OCI-LY7 (cell line): ENCODE measurements around the gene FABP2. TPM values are rescaled to one million over a fixed set of nuclear protein-coding genes. Genes with fewer than 3 reads are reported as not detected.
"Not testable (repeated sequence)": the region's sequence is repeated elsewhere in the genome, so short reads cannot be mapped to it uniquely, and the experiment has no call there.

Source experiments
- BruUV-seq: library from RNA; stranded (reverse); fragments of 400-500 nt; replicated peaks from 2 replicates; lab custom pipeline; 2021; lab: Mats Ljungman, UMichigan
- CTCF ChIA-PET: fragments of 300-600 bp; sonication (Branson Sonifier 250); formaldehyde crosslinking; loops from one replicate; lab custom pipeline; 2022; ENCODE audit warnings: antibody characterized with exemption; ENCODE audit not compliant: unreplicated experiment; lab: Charles Lee
- POLR2A ChIA-PET: fragments of 300-600 bp; sonication (Branson Sonifier 250); formaldehyde crosslinking; loops from one replicate; lab custom pipeline; 2022; ENCODE audit warnings: antibody characterized with exemption; lab: Charles Lee
- DNase-seq: peaks from one replicate; pipeline ENCODE4 v3.0.0-alpha.2; 2015; ENCODE audit warnings: low spot score
- H2AFZ ChIP-seq: fragments of 200-600 bp; sonication (generic), shearing (Covaris generic); 2 replicates; pipeline ENCODE4 v1.6.1; 2014; ENCODE audit warnings: mild to moderate bottlenecking, antibody characterized with exemption, low read length, moderate library complexity
- H3K27ac ChIP-seq: fragments of 200-600 bp; sonication (generic); 2 replicates; pipeline ENCODE4 v1.5.1; 2014; ENCODE audit warnings: mixed run types, low read depth, mild to moderate bottlenecking, moderate library complexity, low read length, inconsistent platforms; ENCODE audit not compliant: poor library complexity, severe bottlenecking
- H3K36me3 ChIP-seq: fragments of 200-600 bp; sonication (generic); 2 replicates; pipeline ENCODE4 v1.6.1; 2014; ENCODE audit warnings: mild to moderate bottlenecking, antibody characterized with exemption, low read length, moderate library complexity, mixed read lengths; ENCODE audit not compliant: insufficient read depth
- H3K4me1 ChIP-seq: fragments of 200-600 bp; sonication (generic); 2 replicates; pipeline ENCODE4 v1.5.1; 2014; ENCODE audit warnings: mild to moderate bottlenecking, low read length; ENCODE audit not compliant: insufficient read depth, poor library complexity, severe bottlenecking
- H3K4me2 ChIP-seq: fragments of 200-600 bp; sonication (generic); 2 replicates; pipeline ENCODE4 v1.6.1; 2014; ENCODE audit warnings: mild to moderate bottlenecking, low read length
- H3K4me3 ChIP-seq: fragments of 200-600 bp; sonication (generic); 2 replicates; pipeline ENCODE4 v1.5.1; 2014; ENCODE audit warnings: mild to moderate bottlenecking, low read depth, low read length; ENCODE audit not compliant: poor library complexity, severe bottlenecking
- H3K79me2 ChIP-seq: fragments of 200-600 bp; sonication (generic); 2 replicates; pipeline ENCODE4 v1.6.1; 2016; ENCODE audit warnings: low read depth, mild to moderate bottlenecking, low read length, moderate library complexity, mixed read lengths; ENCODE audit not compliant: insufficient read depth
- H3K9me2 ChIP-seq: fragments of 200-600 bp; sonication (generic); 2 replicates; pipeline ENCODE4 v1.6.1; 2016; ENCODE audit warnings: mild to moderate bottlenecking, low read length, mixed read lengths; ENCODE audit not compliant: insufficient read depth
- H3K9me3 ChIP-seq: fragments of 200-600 bp; sonication (generic); 2 replicates; pipeline ENCODE4 v1.6.1; 2014; ENCODE audit warnings: mild to moderate bottlenecking, mixed run types, low read length, mixed read lengths
- H4K20me1 ChIP-seq: fragments of 200-600 bp; sonication (generic); 2 replicates; pipeline ENCODE4 v1.6.1; 2014; ENCODE audit warnings: mild to moderate bottlenecking, antibody characterized with exemption, low read length, moderate library complexity, mixed read lengths; ENCODE audit not compliant: insufficient read depth
- EZH2phosphoT487 ChIP-seq: fragments of 200-600 bp; sonication (generic); IDR thresholded peaks from 2 replicates; pipeline ENCODE4 v1.6.1; 2018; ENCODE audit warnings: low read depth, borderline replicate concordance, mild to moderate bottlenecking, mixed run types, antibody characterized with exemption, low read length, moderate library complexity, mixed read lengths
- intact Hi-C: fragments of 100-400 bp; cut with micrococcal nuclease; formaldehyde crosslinking; loops from one replicate; pipeline ENCODE4 v1.10.0; 2022; ENCODE audit not compliant: unreplicated experiment
- total RNA-seq, 2 experiments: library from RNA; depleted of rRNA in 1 of 2; stranded (reverse); fragments of >200 nt in 1 of 2; shearing (Covaris generic) in 1 of 2; gene quantifications; 2 replicates each; pipeline ENCODE4 v1.2.3, GENCODE V29; 2014 to 2022
- TF ChIP-seq, protein P1 (sequence below): fragments of 200-600 bp; sonication (generic); conservative IDR thresholded peaks from 2 replicates; pipeline ENCODE4 v1.5.1; 2014; ENCODE audit warnings: mild to moderate bottlenecking, antibody characterized with exemption, low read length, moderate library complexity, mixed read lengths

The FABP2 gene
- total RNA-seq, 2 experiments from 2014 or later = not detected

- H3K27ac ChIP-seq, H3K79me2 ChIP-seq, H3K36me3 ChIP-seq, H3K9me2 ChIP-seq, BruUV-seq, H3K4me3 ChIP-seq, H2AFZ ChIP-seq, H4K20me1 ChIP-seq, DNase-seq, H3K9me3 ChIP-seq, intact Hi-C loops, H3K4me2 ChIP-seq, H3K4me1 ChIP-seq, CTCF ChIA-PET: not testable (repeated sequence)
- POLR2A ChIA-PET = interaction anchor here (0.7 kb wide), 1 partner anchor 710 kb away, joined by 4 read pairs; no protein-coding TSS in a partner anchor
Measured at GRCh38 chr4:119343293-119343692, 21.4 kb upstream of the FABP2 start.

DNA sequence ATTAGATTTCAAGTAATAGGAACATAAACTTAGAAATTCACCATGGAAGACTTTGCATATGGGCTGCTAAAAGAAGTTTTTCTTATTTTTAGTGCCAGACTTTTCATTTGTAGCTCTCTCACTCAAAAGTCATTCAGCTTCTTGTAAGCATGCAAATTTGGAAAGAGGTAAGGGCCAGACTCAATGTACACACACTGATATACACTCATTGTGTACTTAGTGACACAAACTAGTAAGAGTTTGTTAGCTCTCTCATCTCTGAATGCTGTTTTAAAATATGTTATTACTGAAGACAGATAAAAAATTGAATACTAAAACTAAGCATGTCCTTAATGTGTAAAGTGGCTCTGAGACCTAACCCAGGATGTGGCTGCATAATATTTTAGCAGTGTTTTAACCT lies 18.0 kb upstream of the FABP2 start:
- CTCF ChIA-PET, H3K79me2 ChIP-seq, H3K4me1 ChIP-seq, H3K4me2 ChIP-seq, DNase-seq, H4K20me1 ChIP-seq, H3K27ac ChIP-seq, H2AFZ ChIP-seq, BruUV-seq, H3K9me3 ChIP-seq, intact Hi-C loops, H3K9me2 ChIP-seq, H3K36me3 ChIP-seq, H3K4me3 ChIP-seq: not testable (repeated sequence)
- POLR2A ChIA-PET = interaction anchor here (0.6 kb wide), 1 partner anchor 424 kb away, joined by 3 read pairs; no protein-coding TSS in a partner anchor

- Histone ChIP-seq H3K27ac (no peak overlapping the region), H3K4me2 (no peak overlapping the region), H3K9me3 (no peaks in the 10 kb centered on the region), H3K4me3 (no peak overlapping the region), H3K79me2 (no peaks in the 10 kb centered on the region), H3K4me1 (no peaks in the 10 kb centered on the region), H3K36me3 (no peaks in the 10 kb centered on the region), H3K9me2 (no peaks in the 10 kb centered on the region), H4K20me1 (no peaks in the 10 kb centered on the region), H2AFZ (no peak overlapping the region)
- intact Hi-C loops = no loop called here
- POLR2A ChIA-PET = no interaction called here
- BruUV-seq = no TSS peak
- TF ChIP-seq, protein P1, sequence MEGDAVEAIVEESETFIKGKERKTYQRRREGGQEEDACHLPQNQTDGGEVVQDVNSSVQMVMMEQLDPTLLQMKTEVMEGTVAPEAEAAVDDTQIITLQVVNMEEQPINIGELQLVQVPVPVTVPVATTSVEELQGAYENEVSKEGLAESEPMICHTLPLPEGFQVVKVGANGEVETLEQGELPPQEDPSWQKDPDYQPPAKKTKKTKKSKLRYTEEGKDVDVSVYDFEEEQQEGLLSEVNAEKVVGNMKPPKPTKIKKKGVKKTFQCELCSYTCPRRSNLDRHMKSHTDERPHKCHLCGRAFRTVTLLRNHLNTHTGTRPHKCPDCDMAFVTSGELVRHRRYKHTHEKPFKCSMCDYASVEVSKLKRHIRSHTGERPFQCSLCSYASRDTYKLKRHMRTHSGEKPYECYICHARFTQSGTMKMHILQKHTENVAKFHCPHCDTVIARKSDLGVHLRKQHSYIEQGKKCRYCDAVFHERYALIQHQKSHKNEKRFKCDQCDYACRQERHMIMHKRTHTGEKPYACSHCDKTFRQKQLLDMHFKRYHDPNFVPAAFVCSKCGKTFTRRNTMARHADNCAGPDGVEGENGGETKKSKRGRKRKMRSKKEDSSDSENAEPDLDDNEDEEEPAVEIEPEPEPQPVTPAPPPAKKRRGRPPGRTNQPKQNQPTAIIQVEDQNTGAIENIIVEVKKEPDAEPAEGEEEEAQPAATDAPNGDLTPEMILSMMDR = no peak
- no peak for TF ChIP-seq EZH2phosphoT487
- CTCF ChIA-PET = no interaction called here
- DNase-seq = no peak
Measured at GRCh38 chr4:119337010-119337409, 15.1 kb upstream of the FABP2 start.

DNA sequence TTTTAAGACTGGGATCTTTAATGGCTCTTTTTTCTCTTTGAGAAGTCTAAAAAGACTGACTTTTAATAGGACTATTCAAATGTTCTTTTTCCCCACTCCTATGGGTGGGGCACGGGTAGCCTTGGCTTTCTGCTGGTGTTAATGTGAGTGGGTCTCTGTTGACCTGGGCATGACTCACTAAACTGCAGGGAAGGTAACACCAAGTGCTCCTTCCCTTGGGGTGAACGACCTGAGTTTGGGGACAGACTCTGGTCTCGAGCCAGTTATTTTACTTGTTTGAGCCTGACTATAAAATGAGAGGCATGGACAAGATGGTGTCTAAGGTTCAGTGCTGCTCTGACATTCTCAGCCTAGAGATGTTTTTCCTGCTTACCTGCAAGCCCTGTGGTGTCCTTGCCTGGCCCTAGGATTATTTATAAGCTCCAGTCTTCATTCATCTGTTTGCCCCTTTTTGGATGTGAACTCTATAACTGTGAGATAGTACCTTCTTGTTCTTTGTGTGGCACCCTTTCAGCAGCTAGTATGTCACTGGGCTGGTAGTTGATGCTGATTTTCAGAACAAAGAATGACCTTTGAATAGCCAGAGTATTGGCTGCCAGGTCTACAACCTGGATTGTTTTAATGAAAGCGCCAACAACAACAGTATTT lies 14.5 kb upstream of the FABP2 start:
- H3K9me3 ChIP-seq, BruUV-seq, H3K79me2 ChIP-seq, H4K20me1 ChIP-seq, H3K9me2 ChIP-seq, H3K36me3 ChIP-seq, H3K4me2 ChIP-seq, intact Hi-C loops, H2AFZ ChIP-seq, H3K4me3 ChIP-seq, CTCF ChIA-PET, H3K27ac ChIP-seq, H3K4me1 ChIP-seq, POLR2A ChIA-PET, DNase-seq: not testable (repeated sequence)
